ENCODE data around the gene MED20. TPM values are rescaled to one million over a fixed set of nuclear protein-coding genes. Genes with fewer than 3 reads are reported as not detected.
"Not testable (repeated sequence)": the region's sequence is repeated elsewhere in the genome, so short reads cannot be mapped to it uniquely, and the experiment has no call there.

MED20 gene
- 26.4 and 27.3 TPM in 2 replicates for total RNA-seq
- polyA plus RNA-seq (2012): 27.3 TPM

- DNase-seq (ENCODE audit: low read depth): peak; percentile 96
Observed at GRCh38 chr6:41920921-41921711, at the start of gene MED20, which contains the start of gene BYSL. TSS of gene MED20 (minus strand) at chr6:41921139. CDS start at chr6:41921018, 121 bp downstream. TSS of gene BYSL (plus strand) at chr6:41921499. CDS start at chr6:41921563, 64 bp downstream.

- peak; percentile 26 for DNase-seq (ENCODE audit: low read depth)
Observed at GRCh38 chr6:41970436-41970846, 49.5 kb upstream of the MED20 start.

- peak; percentile 32 for DNase-seq (ENCODE audit: low read depth)
Observed at GRCh38 chr6:41967312-41968287, 46.7 kb upstream of the MED20 start.

- DNase-seq (ENCODE audit: low read depth): peak; percentile 60
Observed at GRCh38 chr6:41966961-41967311, 46.0 kb upstream of the MED20 start.

GRCh38 chr6:41966214-41966920 lies 45.4 kb upstream of the MED20 start:
- DNase-seq (ENCODE audit: low read depth): peak; percentile 5

- DNase-seq (ENCODE audit: low read depth): no peak
Observed at GRCh38 chr6:41965429-41966213, 44.7 kb upstream of the MED20 start.

GRCh38 chr6:41964201-41964887 lies 43.4 kb upstream of the MED20 start:
- no peak for DNase-seq (ENCODE audit: low read depth)

- DNase-seq (ENCODE audit: low read depth): no peak
Observed at GRCh38 chr6:41963371-41963770, 42.4 kb upstream of the MED20 start.

- no peak for DNase-seq (ENCODE audit: low read depth)
Observed at GRCh38 chr6:41960028-41960427, 39.1 kb upstream of the MED20 start.

- no peak for DNase-seq (ENCODE audit: low read depth)
Observed at GRCh38 chr6:41958022-41958856, 37.3 kb upstream of the MED20 start.

GRCh38 chr6:41957117-41957516 lies 36.2 kb upstream of the MED20 start:
- DNase-seq (ENCODE audit: low read depth): no peak

- DNase-seq (ENCODE audit: low read depth): no peak
Observed at GRCh38 chr6:41955412-41955811, 34.5 kb upstream of the MED20 start.

GRCh38 chr6:41954668-41955067 lies 33.7 kb upstream of the MED20 start:
- DNase-seq (ENCODE audit: low read depth): no peak

GRCh38 chr6:41947581-41948220 lies 26.8 kb upstream of the MED20 start:
- no peak for DNase-seq (ENCODE audit: low read depth)

GRCh38 chr6:41943456-41943855 lies 22.5 kb upstream of the MED20 start:
- DNase-seq (ENCODE audit: low read depth): no peak

GRCh38 chr6:41942882-41943281 lies 21.9 kb upstream of the MED20 start:
- DNase-seq (ENCODE audit: low read depth): not testable (repeated sequence)

GRCh38 chr6:41942067-41942851 lies 21.3 kb upstream of the MED20 start:
- no peak for DNase-seq (ENCODE audit: low read depth)

All from myocyte (in vitro differentiated cells).